ENCODE measurements around the gene ZNF354B.
A peak's percentile ranks its signal among the peaks of the same experiment; 100 is the strongest.
"Not testable (repeated sequence)": the region's sequence is repeated elsewhere in the genome, so short reads cannot be mapped to it uniquely, and the experiment has no call there.

The ZNF354B gene

DNA sequence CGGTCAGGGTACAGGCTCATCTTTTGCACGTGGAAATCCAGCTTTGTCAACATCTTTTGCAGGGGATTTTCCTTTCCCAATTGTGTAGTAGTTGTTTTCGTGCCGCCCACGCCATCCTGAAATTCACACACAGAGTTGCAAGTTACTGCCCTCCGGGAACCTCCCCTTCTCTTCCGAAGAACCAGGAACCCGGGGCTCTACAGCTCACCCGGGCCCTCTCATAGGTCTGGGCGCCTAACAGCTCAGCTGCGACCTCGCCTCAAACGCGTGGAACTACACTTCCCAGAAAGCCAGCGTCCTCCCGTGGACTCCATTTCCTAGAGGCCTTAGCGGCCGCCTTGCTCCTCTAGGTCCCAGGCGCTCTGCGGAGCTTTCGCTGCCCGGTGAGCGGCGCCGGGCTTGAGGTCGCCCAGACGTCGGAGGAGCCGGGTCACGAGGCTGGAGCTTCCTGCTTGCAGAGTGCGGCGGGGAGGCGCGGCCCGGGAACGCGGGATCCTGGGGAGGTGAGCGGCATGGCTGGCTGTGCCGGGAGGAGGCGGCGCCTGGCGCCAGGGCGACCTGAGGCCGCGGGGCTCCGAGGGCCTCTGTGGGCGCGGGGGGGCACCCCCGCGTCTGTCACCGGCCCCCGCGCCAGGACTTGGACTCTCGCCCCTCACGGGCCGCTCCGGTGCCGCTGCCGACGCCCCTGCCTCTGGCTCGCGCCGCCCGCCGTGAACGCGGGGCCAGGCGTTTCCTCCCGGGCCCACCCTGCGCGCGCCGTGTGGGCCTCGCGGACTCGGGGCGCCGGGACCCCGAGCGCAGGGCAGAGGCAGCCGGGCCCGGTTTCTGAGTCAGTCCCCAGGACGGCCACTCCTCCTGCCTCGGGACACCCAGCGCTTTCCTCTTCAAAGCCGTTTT lies at the start of gene ZNF354B:
TSS of gene ZNF354B (plus strand) at position 329 of the 897 bp plus-strand sequence. CDS start 1,095 bp downstream, outside the sequence.
- DNase-seq (ENCODE audit: low read depth): peak; percentile 59

GRCh38 chr5:178817506-178817905 lies 42.2 kb upstream of the ZNF354B start:
- DNase-seq (ENCODE audit: low read depth): no peak

GRCh38 chr5:178818094-178818493 lies 41.7 kb upstream of the ZNF354B start:
- DNase-seq (ENCODE audit: low read depth): no peak

- no peak for DNase-seq (ENCODE audit: low read depth)
These were observed 39.8 kb upstream of the ZNF354B start for GRCh38 chr5:178820001-178820400.

GRCh38 chr5:178825444-178825843 lies 34.3 kb upstream of the ZNF354B start:
- DNase-seq (ENCODE audit: low read depth): no peak

- no peak for DNase-seq (ENCODE audit: low read depth)
These were observed 33.5 kb upstream of the ZNF354B start for GRCh38 chr5:178826216-178826615.

DNA sequence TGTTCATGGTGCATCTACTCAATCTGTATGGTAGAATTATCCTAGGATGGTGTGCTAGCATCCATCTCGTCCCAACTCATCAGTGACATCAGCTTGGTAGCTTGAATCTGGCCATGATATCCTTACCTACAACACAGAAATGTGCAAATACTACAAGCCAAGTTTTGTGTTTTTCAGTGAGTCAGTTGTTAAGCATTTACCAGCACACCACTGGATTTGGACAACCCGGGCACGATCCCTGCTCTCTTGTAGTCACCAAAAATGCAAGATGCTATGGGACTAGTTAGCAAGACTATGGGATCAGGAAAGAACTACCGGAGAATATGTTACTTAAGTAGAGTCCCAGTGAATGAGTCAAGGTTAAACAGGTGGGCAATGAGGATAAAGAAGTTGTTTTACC lies 32.1 kb upstream of the ZNF354B start:
- DNase-seq (ENCODE audit: low read depth): no peak

- DNase-seq (ENCODE audit: low read depth): no peak
These were observed 28.7 kb upstream of the ZNF354B start for GRCh38 chr5:178831049-178831448.

- no peak for DNase-seq (ENCODE audit: low read depth)
These were observed 27.0 kb upstream of the ZNF354B start for GRCh38 chr5:178832618-178833201.

DNA sequence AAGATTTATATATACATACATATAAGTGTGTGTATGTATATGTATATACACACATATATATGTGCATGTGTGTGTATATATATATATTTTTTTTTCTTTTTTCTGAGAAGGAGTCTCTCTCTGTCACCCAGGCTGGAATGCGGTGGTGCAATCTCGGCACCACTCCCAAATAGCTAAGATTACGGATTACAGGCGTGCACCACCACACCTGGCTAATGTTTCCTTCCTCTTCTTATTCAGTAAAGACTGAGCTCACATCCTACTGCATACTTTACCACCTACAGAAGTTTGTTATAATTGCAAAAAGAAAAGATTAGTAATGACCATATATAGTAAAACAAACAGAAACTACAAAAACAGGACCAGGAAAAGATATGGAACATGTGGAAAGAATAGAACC lies 23.1 kb upstream of the ZNF354B start:
- no peak for DNase-seq (ENCODE audit: low read depth)

- DNase-seq (ENCODE audit: low read depth): not testable (repeated sequence)
These were observed 20.9 kb upstream of the ZNF354B start for GRCh38 chr5:178838695-178839318.

- DNase-seq (ENCODE audit: low read depth): peak; percentile 4
These were observed 20.4 kb upstream of the ZNF354B start for GRCh38 chr5:178839319-178839704.

GRCh38 chr5:178840399-178840798 lies 19.4 kb upstream of the ZNF354B start:
- DNase-seq (ENCODE audit: low read depth): not testable (repeated sequence)

- DNase-seq (ENCODE audit: low read depth): no peak
These were observed 10.4 kb upstream of the ZNF354B start for GRCh38 chr5:178849316-178849715.

DNA sequence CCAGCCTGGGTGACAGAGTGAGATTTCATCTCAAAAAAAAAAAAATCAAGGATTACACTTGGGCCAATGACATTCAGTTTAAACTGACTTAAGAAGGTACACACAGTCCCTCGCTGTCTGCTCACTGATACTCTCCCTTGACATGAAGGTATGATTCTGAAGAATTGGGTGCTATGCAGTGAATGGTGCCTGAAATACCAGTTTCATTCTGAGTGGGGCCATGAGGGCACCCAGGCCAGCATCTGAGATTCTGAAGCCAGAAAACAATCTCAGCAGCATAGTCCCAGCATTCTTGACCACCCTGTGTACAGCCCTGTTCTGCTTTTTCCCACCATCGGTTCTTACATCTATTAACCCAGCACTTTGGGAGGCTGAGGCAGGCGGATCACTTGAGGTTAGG lies 7.8 kb upstream of the ZNF354B start:
- DNase-seq (ENCODE audit: low read depth): no peak

- DNase-seq (ENCODE audit: low read depth): no peak
These were observed 5.5 kb upstream of the ZNF354B start for GRCh38 chr5:178854284-178854683.

- DNase-seq (ENCODE audit: low read depth): not testable (repeated sequence)
These were observed 862 bp downstream of the ZNF354B start for GRCh38 chr5:178860615-178861014.

GRCh38 chr5:178861627-178862026 lies 1.9 kb downstream of the ZNF354B start:
- no peak for DNase-seq (ENCODE audit: low read depth)

- no peak for DNase-seq (ENCODE audit: low read depth)
These were observed 7.2 kb downstream of the ZNF354B start for GRCh38 chr5:178866946-178867345.

DNA sequence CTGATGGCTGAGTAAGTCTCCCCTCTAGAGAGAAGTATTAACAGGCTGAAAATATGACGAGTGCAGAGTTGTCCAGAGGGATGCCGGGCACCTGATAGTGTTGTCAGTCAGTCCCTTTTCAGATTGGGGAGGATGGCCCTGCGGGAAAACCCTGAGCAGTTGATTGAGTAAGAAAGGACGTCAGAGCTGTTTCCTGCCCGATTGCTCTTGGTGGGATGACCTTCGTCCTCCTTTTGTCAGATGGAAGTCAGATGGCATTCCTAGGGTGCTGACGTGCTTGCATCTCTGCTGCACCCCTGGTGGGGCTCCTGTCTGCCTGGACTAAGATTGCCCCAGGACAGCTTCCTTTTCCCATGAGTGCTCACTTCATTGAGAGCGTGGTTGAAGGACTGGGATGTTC lies 9.8 kb downstream of the ZNF354B start:
- no peak for DNase-seq (ENCODE audit: low read depth)

- DNase-seq (ENCODE audit: low read depth): no peak
These were observed 10.7 kb downstream of the ZNF354B start for GRCh38 chr5:178870411-178870810.

- no peak for DNase-seq (ENCODE audit: low read depth)
These were observed 12.5 kb downstream of the ZNF354B start for GRCh38 chr5:178872302-178872701.

GRCh38 chr5:178883115-178883694 lies 23.5 kb downstream of the ZNF354B start:
- not testable (repeated sequence) for DNase-seq (ENCODE audit: low read depth)
